ENCODE results near the gene SIGLEC11. TPM values are rescaled to one million over a fixed set of nuclear protein-coding genes. Genes with fewer than 3 reads are reported as not detected.
A peak's percentile ranks its signal among the peaks of the same experiment; 100 is the strongest.

SIGLEC11 gene
- total and polyA plus RNA-seq, 2 of the 13 experiments (the other 11 are each of a cell fraction or from before 2014, with no cell fraction given) = not detected

DNA sequence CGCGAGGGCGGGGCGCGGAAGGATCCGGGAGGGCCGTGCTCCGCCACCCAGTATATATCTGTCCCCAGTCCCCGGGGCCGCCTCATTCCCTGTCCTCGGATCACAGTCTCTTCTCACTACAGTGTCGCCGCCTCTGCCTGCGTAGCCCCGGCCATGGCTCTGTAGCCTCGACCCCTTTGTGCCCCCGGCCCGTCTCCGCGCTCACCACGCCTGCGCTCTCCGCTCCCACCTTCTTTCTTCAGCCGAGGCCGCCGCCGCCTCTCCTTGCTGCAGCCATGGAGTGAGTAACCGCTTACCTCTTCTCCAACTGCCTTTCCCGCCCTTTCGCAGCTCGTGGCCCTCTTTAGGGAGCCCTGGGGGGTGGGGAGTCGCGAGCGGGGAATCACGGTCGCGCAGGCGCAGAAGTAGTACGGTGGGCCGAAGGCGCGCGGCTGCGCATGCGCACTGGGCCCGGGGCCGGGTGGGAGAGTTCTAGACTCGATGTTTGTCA is 31.8 kb downstream of the SIGLEC11 start, which contains the start of the genes ATF5 and NUP62 (continued):
- TF ChIP-seq NFE2 (CRISPR knock-in tag; IDR thresholded peaks at IDR 0.05) (no peak), ONECUT2 (CRISPR knock-in tag; IDR thresholded peaks at IDR 0.05) (peak; percentile 56), AGO2 (optimal IDR thresholded peaks at IDR 0.05; ENCODE audit: low read depth, low read length) (peak; percentile 95), TCF7 (IDR thresholded peaks at IDR 0.05; ENCODE audit: low read depth) (no peak), ZNF781 (CRISPR knock-in tag; IDR thresholded peaks at IDR 0.05; ENCODE audit: borderline replicate concordance, not compliant biosample characterization) (peak; percentile 91), CCDC6 (CRISPR knock-in tag; IDR thresholded peaks at IDR 0.05) (0 out of 2 replicates have a peak, but pooled peaks have one; percentile 54), ZNF792 (CRISPR knock-in tag; IDR thresholded peaks at IDR 0.05) (peak; percentile 87; the same call in 1 of the 2 replicates), KAT2B (IDR thresholded peaks at IDR 0.05; ENCODE audit: borderline replicate concordance, low read depth, low read length) (no peak), ZNF329 (CRISPR knock-in tag; IDR thresholded peaks at IDR 0.05; ENCODE audit: low read depth) (no peak; the same call in 1 of the 2 replicates), MIER3 (CRISPR knock-in tag; IDR thresholded peaks at IDR 0.05; ENCODE audit: borderline replicate concordance) (no peak), IRF2 (CRISPR knock-in tag; IDR thresholded peaks at IDR 0.05) (no peak), ZNF550 (CRISPR knock-in tag; IDR thresholded peaks at IDR 0.05; ENCODE audit: borderline replicate concordance) (0 out of 2 replicates have a peak, but pooled peaks have one; percentile 88), FOXA1 (IDR thresholded peaks at IDR 0.05) (no peak), FOXA1 (CRISPR knock-in tag; IDR thresholded peaks at IDR 0.05) (no peak; the same call in 1 of the 2 replicates), ELF1 (CRISPR knock-in tag; IDR thresholded peaks at IDR 0.05) (0 out of 2 replicates have a peak, but pooled peaks have one; percentile 41), ZBTB8A (CRISPR knock-in tag; IDR thresholded peaks at IDR 0.05; ENCODE audit: borderline replicate concordance, low read depth) (peak; percentile 73; the same call in 1 of the 2 replicates), TSC22D2 (CRISPR knock-in tag; IDR thresholded peaks at IDR 0.05; ENCODE audit: borderline replicate concordance) (peak; percentile 92)
- TF ChIP-seq, protein P1, sequence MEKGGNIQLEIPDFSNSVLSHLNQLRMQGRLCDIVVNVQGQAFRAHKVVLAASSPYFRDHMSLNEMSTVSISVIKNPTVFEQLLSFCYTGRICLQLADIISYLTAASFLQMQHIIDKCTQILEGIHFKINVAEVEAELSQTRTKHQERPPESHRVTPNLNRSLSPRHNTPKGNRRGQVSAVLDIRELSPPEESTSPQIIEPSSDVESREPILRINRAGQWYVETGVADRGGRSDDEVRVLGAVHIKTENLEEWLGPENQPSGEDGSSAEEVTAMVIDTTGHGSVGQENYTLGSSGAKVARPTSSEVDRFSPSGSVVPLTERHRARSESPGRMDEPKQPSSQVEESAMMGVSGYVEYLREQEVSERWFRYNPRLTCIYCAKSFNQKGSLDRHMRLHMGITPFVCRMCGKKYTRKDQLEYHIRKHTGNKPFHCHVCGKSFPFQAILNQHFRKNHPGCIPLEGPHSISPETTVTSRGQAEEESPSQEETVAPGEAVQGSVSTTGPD (CRISPR knock-in tag; IDR thresholded peaks at IDR 0.05) = peak; percentile 12; the same call in 1 of the 2 replicates
- TF ChIP-seq, protein P2, sequence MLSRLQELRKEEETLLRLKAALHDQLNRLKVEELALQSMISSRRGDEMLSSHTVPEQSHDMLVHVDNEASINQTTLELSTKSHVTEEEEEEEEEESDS (CRISPR knock-in tag; IDR thresholded peaks at IDR 0.05; ENCODE audit: borderline replicate concordance) = peak; percentile 73; the same call in 1 of the 2 replicates
- TF ChIP-seq, protein P3, sequence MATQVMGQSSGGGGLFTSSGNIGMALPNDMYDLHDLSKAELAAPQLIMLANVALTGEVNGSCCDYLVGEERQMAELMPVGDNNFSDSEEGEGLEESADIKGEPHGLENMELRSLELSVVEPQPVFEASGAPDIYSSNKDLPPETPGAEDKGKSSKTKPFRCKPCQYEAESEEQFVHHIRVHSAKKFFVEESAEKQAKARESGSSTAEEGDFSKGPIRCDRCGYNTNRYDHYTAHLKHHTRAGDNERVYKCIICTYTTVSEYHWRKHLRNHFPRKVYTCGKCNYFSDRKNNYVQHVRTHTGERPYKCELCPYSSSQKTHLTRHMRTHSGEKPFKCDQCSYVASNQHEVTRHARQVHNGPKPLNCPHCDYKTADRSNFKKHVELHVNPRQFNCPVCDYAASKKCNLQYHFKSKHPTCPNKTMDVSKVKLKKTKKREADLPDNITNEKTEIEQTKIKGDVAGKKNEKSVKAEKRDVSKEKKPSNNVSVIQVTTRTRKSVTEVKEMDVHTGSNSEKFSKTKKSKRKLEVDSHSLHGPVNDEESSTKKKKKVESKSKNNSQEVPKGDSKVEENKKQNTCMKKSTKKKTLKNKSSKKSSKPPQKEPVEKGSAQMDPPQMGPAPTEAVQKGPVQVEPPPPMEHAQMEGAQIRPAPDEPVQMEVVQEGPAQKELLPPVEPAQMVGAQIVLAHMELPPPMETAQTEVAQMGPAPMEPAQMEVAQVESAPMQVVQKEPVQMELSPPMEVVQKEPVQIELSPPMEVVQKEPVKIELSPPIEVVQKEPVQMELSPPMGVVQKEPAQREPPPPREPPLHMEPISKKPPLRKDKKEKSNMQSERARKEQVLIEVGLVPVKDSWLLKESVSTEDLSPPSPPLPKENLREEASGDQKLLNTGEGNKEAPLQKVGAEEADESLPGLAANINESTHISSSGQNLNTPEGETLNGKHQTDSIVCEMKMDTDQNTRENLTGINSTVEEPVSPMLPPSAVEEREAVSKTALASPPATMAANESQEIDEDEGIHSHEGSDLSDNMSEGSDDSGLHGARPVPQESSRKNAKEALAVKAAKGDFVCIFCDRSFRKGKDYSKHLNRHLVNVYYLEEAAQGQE (IDR thresholded peaks at IDR 0.05; ENCODE audit: borderline replicate concordance in 1 of 2, low read depth in 1 of 2, low read length in 2 of 2) = no peak
- TF ChIP-seq, protein P4, sequence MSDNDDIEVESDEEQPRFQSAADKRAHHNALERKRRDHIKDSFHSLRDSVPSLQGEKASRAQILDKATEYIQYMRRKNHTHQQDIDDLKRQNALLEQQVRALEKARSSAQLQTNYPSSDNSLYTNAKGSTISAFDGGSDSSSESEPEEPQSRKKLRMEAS (IDR thresholded peaks at IDR 0.05) = peak; percentile 96
- TF ChIP-seq, protein P5, sequence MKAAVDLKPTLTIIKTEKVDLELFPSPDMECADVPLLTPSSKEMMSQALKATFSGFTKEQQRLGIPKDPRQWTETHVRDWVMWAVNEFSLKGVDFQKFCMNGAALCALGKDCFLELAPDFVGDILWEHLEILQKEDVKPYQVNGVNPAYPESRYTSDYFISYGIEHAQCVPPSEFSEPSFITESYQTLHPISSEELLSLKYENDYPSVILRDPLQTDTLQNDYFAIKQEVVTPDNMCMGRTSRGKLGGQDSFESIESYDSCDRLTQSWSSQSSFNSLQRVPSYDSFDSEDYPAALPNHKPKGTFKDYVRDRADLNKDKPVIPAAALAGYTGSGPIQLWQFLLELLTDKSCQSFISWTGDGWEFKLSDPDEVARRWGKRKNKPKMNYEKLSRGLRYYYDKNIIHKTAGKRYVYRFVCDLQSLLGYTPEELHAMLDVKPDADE (CRISPR knock-in tag; IDR thresholded peaks at IDR 0.05) = 0 out of 2 replicates have a peak, but pooled peaks have one; percentile 64
- TF ChIP-seq, protein P6, sequence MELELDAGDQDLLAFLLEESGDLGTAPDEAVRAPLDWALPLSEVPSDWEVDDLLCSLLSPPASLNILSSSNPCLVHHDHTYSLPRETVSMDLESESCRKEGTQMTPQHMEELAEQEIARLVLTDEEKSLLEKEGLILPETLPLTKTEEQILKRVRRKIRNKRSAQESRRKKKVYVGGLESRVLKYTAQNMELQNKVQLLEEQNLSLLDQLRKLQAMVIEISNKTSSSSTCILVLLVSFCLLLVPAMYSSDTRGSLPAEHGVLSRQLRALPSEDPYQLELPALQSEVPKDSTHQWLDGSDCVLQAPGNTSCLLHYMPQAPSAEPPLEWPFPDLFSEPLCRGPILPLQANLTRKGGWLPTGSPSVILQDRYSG (CRISPR knock-in tag; IDR thresholded peaks at IDR 0.05) = peak; percentile 92
